PC-3 (cell line): Measurements from ENCODE around the gene PRKACB. TPM values are rescaled to one million over a fixed set of nuclear protein-coding genes. Genes with fewer than 3 reads are reported as not detected.

Experiments used
- ATAC-seq: fragments of 200-7000 bp; cut with Tn5 transposase; 2 replicates; pipeline ENCODE4 v1.9.1; 2020; ENCODE audit warnings: mild to moderate bottlenecking, moderate library complexity
- BruUV-seq: library from RNA; stranded (reverse); fragments of 400-500 nt; replicated peaks from 2 replicates; lab custom pipeline; 2021; lab: Mats Ljungman, UMichigan
- CTCF ChIA-PET: fragments of 300-600 bp; sonication (Branson Sonifier 250); formaldehyde crosslinking; loops from one replicate; lab custom pipeline; 2022; ENCODE audit warnings: antibody characterized with exemption; lab: Charles Lee
- POLR2A ChIA-PET: fragments of 300-600 bp; sonication (Branson Sonifier 250); formaldehyde crosslinking; loops from one replicate; lab custom pipeline; 2022; ENCODE audit warnings: antibody characterized with exemption; ENCODE audit not compliant: unreplicated experiment; lab: Charles Lee
- DNase-seq: peaks from one replicate; pipeline ENCODE4 v3.0.0-alpha.2; 2015
- H2AFZ ChIP-seq: fragments of 300-600 bp; sonication (generic); 2 replicates; pipeline ENCODE4 v1.6.0; 2016; ENCODE audit warnings: antibody characterized with exemption, low read length
- H3F3A ChIP-seq: fragments of 300-600 bp; sonication (generic); one replicate; pipeline ENCODE4 v1.6.0; 2017; ENCODE audit warnings: antibody characterized with exemption, low read length, control low read depth, mild to moderate bottlenecking; ENCODE audit not compliant: unreplicated experiment
- H3K27ac ChIP-seq: fragments of 300-600 bp; sonication (generic); 2 replicates; pipeline ENCODE4 v1.5.1; 2016; ENCODE audit warnings: mild to moderate bottlenecking, low read length
- H3K27me3 ChIP-seq: fragments of 300-600 bp; sonication (generic); 2 replicates; pipeline ENCODE4 v1.6.1; 2016; ENCODE audit warnings: low read length, mixed read lengths
- H3K36me3 ChIP-seq: fragments of 300-600 bp; sonication (generic); 2 replicates; pipeline ENCODE4 v1.6.1; 2016; ENCODE audit warnings: low read depth, mixed run types, low read length, mixed read lengths
- H3K4me1 ChIP-seq: fragments of 300-600 bp; sonication (generic); 2 replicates; pipeline ENCODE4 v1.5.1; 2016; ENCODE audit warnings: low read length; ENCODE audit not compliant: insufficient read depth
- H3K4me2 ChIP-seq: fragments of 300-600 bp; sonication (generic); 2 replicates; pipeline ENCODE4 v1.6.0; 2016; ENCODE audit warnings: low read length
- H3K4me3 ChIP-seq: fragments of 300-600 bp; sonication (generic); 2 replicates; pipeline ENCODE4 v1.5.1; 2016; ENCODE audit warnings: mild to moderate bottlenecking, low read length, mixed read lengths
- H3K79me2 ChIP-seq: fragments of 300-600 bp; sonication (generic); 2 replicates; pipeline ENCODE4 v1.6.1; 2017; ENCODE audit warnings: low read length, mixed read lengths
- H3K9ac ChIP-seq: fragments of 300-600 bp; sonication (generic); 2 replicates; pipeline ENCODE4 v1.6.0; 2016; ENCODE audit warnings: mild to moderate bottlenecking, low read length
- H3K9me2 ChIP-seq: fragments of 300-600 bp; sonication (generic); replicated peaks from 2 replicates; pipeline ENCODE4 v1.6.1; 2016; ENCODE audit warnings: mixed run types, low read length, mixed read lengths
- H3K9me3 ChIP-seq: fragments of 300-600 bp; sonication (generic); 2 replicates; pipeline ENCODE4 v1.6.1; 2016; ENCODE audit warnings: low read length, mixed read lengths
- H4K20me1 ChIP-seq: fragments of 300-600 bp; sonication (generic); 2 replicates; pipeline ENCODE4 v1.6.1; 2016; ENCODE audit warnings: low read length, mixed read lengths
- CTCF ChIP-seq: fragments of 300-600 bp; sonication (generic); conservative IDR thresholded peaks from 2 replicates; pipeline ENCODE4 v1.5.1; 2017; ENCODE audit warnings: antibody characterized with exemption, low read depth, mild to moderate bottlenecking, low read length
- EZH2 ChIP-seq: fragments of 300-600 bp; sonication (generic); IDR thresholded peaks from one replicate; pipeline ENCODE4 v1.6.1; 2017; ENCODE audit warnings: antibody characterized with exemption, mild to moderate bottlenecking, low read length; ENCODE audit not compliant: unreplicated experiment
- EZH2phosphoT487 ChIP-seq: fragments of 300-600 bp; sonication (generic); IDR thresholded peaks from 2 replicates; pipeline ENCODE4 v1.6.1; 2018; ENCODE audit warnings: mild to moderate bottlenecking, antibody characterized with exemption, low read length, borderline replicate concordance
- intact Hi-C: fragments of 100-400 bp; cut with micrococcal nuclease; formaldehyde crosslinking; loops from 2 replicates; pipeline ENCODE4 v1.9.0; 2023
- total RNA-seq: library from RNA; depleted of rRNA; stranded (reverse); fragments of >200 nt; gene quantifications from 2 replicates; pipeline ENCODE4 v1.2.3, GENCODE V29; 2014

The PRKACB gene
- total RNA-seq, 1 experiment from 2014 or later = 7.8 TPM

DNA sequence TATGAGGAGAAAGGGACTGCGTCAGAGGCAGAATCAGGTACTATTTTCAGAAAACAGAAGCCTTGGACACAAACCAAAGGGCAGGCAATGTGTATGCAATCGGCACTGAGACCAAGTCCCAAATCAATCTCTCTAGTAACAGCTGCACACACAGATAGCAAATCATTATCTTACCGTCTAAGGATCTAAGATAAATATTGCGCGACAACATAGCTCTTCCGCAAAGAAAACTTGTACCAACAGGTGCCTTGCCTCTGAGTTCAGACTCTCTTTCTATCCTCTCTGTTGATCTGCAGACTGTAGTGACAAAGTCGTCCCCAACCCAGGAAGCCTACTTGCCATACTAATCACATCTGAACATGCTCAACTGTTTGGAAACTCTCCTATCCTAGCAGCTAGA is 134.8 kb downstream of the PRKACB start:
- TF ChIP-seq EZH2phosphoT487 (no peak), EZH2 (no peak), CTCF (no peak)
- Histone ChIP-seq H3F3A (no peaks in the 10 kb centered on the region), H3K9me2 (no peaks in the 10 kb centered on the region), H3K27ac (no peak overlapping the region), H3K4me2 (no peak overlapping the region), H3K9ac (no peak overlapping the region), H3K79me2 (no peaks in the 10 kb centered on the region), H4K20me1 (no peaks in the 10 kb centered on the region), H2AFZ (no peak overlapping the region), H3K9me3 (no peaks in the 10 kb centered on the region), H3K4me1 (no peaks in the 10 kb centered on the region), H3K27me3 (no peaks in the 10 kb centered on the region), H3K4me3 (no peak overlapping the region), H3K36me3 (no peaks in the 10 kb centered on the region)
- no peak for ATAC-seq
- DNase-seq = no peak
- no TSS peak for BruUV-seq
- intact Hi-C loops = no loop called here
- ChIA-PET CTCF (no interaction called here), POLR2A (no interaction called here)

GRCh38 chr1:84280912-84281311 is 136.8 kb downstream of the PRKACB start:
- DNase-seq = no peak
- TF ChIP-seq EZH2 (no peak), EZH2phosphoT487 (no peak), CTCF (no peak)
- Histone ChIP-seq H3K4me2 (no peak overlapping the region), H3K9me2 (no peaks in the 10 kb centered on the region), H3K4me3 (no peak overlapping the region), H3K4me1 (no peaks in the 10 kb centered on the region), H3K9ac (no peak overlapping the region), H3K79me2 (no peaks in the 10 kb centered on the region), H3K27me3 (no peaks in the 10 kb centered on the region), H3F3A (no peaks in the 10 kb centered on the region), H3K27ac (no peak overlapping the region), H3K36me3 (no peaks in the 10 kb centered on the region), H2AFZ (no peak overlapping the region), H4K20me1 (no peaks in the 10 kb centered on the region), H3K9me3 (no peaks in the 10 kb centered on the region)
- POLR2A ChIA-PET = no interaction called here
- intact Hi-C loops = no loop called here
- no peak for ATAC-seq
- CTCF ChIA-PET = no interaction called here
- no TSS peak for BruUV-seq

- H3K27me3 ChIP-seq = no peaks in the 10 kb centered on the region
- CTCF ChIA-PET = no interaction called here
- BruUV-seq = no TSS peak
- DNase-seq (no peak), ATAC-seq (no peak)
- H3K9me3 ChIP-seq = peaks cover 6% of the 10 kb centered on the region; the same call in 1 of the 2 replicates
- no peak overlapping the region for H3K4me3 ChIP-seq
- intact Hi-C loops = no loop called here
- H3K36me3 ChIP-seq = peaks cover 4% of the 10 kb centered on the region; the same call in 1 of the 2 replicates
- H3K4me1 ChIP-seq = no peaks in the 10 kb centered on the region
- H3K27ac ChIP-seq = no peak overlapping the region
- no peak for TF ChIP-seq CTCF
- TF ChIP-seq EZH2phosphoT487 = no peak
- TF ChIP-seq EZH2 = no peak
- H3K9ac ChIP-seq = no peak overlapping the region
- no peak overlapping the region for H2AFZ ChIP-seq
- no peak overlapping the region for H3K4me2 ChIP-seq
- H4K20me1 ChIP-seq = no peaks in the 10 kb centered on the region
- POLR2A ChIA-PET = no interaction called here
- H3K9me2 ChIP-seq = no peaks in the 10 kb centered on the region
- no peaks in the 10 kb centered on the region for H3F3A ChIP-seq
- H3K79me2 ChIP-seq = no peaks in the 10 kb centered on the region
Measured at GRCh38 chr1:84282780-84283333, 138.8 kb downstream of the PRKACB start.
